HG02642 (cell line): ENCODE data around the gene MIF4GD.
"Not testable (repeated sequence)": the region's sequence is repeated elsewhere in the genome, so short reads cannot be mapped to it uniquely, and the experiment has no call there.

Experiments used
- ATAC-seq: cut with Tn5 transposase; IDR thresholded peaks from one replicate; pipeline ENCODE4 v1.9.1; 2021; ENCODE audit warnings: mild to moderate bottlenecking; ENCODE audit not compliant: unreplicated experiment, poor library complexity

MIF4GD gene

GRCh38 chr17:75262112-75262606 lies 8.9 kb downstream of the MIF4GD start:
- ATAC-seq = no peak

- ATAC-seq = peak; percentile 90
Measured at GRCh38 chr17:75261336-75262111, 9.5 kb downstream of the MIF4GD start, which contains the start of the genes GGA3 and MRPS7. TSS of gene GGA3 (minus strand) at chr17:75261606. CDS start at chr17:75261587, 19 bp downstream. TSS of gene MRPS7 (plus strand) at chr17:75261879. CDS start at chr17:75261901, 22 bp downstream.

GRCh38 chr17:75260641-75261335 lies 10.2 kb downstream of the MIF4GD start:
- ATAC-seq = peak; percentile 24

- not testable (repeated sequence) for ATAC-seq
Measured at GRCh38 chr17:75257228-75257627, 13.8 kb downstream of the MIF4GD start.

- not testable (repeated sequence) for ATAC-seq
Measured at GRCh38 chr17:75255954-75256698, 14.9 kb downstream of the MIF4GD start.

- ATAC-seq = no peak
Measured at GRCh38 chr17:75252039-75252816, 18.8 kb downstream of the MIF4GD start.

- ATAC-seq = peak; percentile 86
Measured at GRCh38 chr17:75250009-75250471, 21.0 kb downstream of the MIF4GD start.

GRCh38 chr17:75249564-75249963 lies 21.5 kb downstream of the MIF4GD start:
- no peak for ATAC-seq

- ATAC-seq = no peak
Measured at GRCh38 chr17:75246404-75246803, 24.6 kb downstream of the MIF4GD start.

GRCh38 chr17:75245011-75245410 lies 26.0 kb downstream of the MIF4GD start:
- no peak for ATAC-seq

- ATAC-seq = no peak
Measured at GRCh38 chr17:75244133-75244866, 26.7 kb downstream of the MIF4GD start.

- ATAC-seq = no peak
Measured at GRCh38 chr17:75242461-75243042, 28.5 kb downstream of the MIF4GD start.

GRCh38 chr17:75241996-75242460 lies 29.0 kb downstream of the MIF4GD start:
- no peak for ATAC-seq

- ATAC-seq = no peak
Measured at GRCh38 chr17:75241502-75241901, 29.5 kb downstream of the MIF4GD start.

- ATAC-seq = no peak
Measured at GRCh38 chr17:75241143-75241430, 29.9 kb downstream of the MIF4GD start.

GRCh38 chr17:75240394-75241142 lies 30.5 kb downstream of the MIF4GD start:
- no peak for ATAC-seq

- ATAC-seq = no peak
Measured at GRCh38 chr17:75239778-75240393, 31.1 kb downstream of the MIF4GD start.

GRCh38 chr17:75239214-75239613 lies 31.8 kb downstream of the MIF4GD start:
- ATAC-seq = no peak
